Endometrium (tissue), 2 donors: ENCODE measurements around the gene MAPKAP1.
"Not testable (repeated sequence)": the region's sequence is repeated elsewhere in the genome, so short reads cannot be mapped to it uniquely, and the experiment has no call there.

Experiments used
- FAIRE-seq: peaks from 2 replicates; lab custom pipeline; 2012; peaks lifted over from hg19 to GRCh38; lab: Jason Lieb, UNC
- donor health status: control.
- donor health status: control.

Gene MAPKAP1

DNA sequence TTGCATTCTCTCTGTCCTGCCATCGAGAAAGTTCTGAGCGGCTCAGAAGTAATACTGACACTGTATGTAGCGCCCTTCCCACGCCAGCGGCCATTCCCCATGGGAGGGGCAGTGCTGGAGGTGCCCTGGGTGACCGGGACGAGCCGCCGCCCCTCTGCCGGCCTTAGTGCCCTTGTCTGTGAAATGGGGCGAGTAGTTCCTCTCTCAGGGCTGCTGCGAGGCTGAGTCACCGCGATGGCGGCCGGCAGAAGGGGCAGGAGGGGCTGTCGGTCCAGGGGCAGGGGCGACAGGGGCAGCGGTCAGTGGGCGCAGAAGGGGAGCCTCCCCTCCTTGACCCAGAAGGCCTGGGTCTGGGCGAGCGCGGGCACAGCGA, 296.5 kb downstream of the MAPKAP1 start:
- FAIRE-seq: no peak

DNA sequence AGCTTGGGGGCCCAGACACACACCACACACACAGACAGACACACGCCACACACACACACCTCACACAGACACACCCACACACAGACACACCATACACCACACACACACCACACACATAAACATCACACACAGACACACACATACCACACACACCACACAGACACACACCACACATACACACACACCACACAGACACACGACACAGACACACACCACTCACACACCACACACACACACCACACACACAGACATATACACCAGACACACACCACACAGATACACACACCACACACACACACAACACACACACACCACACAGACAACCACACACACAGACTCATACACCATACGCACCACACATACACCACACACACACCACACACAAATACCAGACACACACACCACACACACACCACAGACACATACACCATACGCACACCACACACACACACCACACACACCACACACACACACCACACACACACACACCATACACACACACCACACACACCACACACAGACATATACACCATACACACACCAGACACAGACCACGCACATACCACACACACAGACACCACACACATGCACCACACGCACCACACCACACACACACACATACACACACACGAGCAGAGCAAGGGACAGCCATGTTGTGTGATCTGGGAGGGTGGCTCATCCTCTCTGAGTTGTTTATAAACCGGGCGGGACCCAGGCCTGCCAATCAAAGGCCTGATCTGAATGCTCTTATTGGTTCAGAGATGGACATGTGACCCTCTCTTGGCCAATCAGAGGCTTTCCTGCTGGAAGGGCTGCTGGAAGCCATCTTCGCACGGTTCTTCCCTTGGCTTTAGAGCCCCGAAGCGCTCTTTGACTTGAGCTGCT, 297.1 kb downstream of the MAPKAP1 start:
- no peak for FAIRE-seq

GRCh38 chr9:125409217-125409636, 297.8 kb downstream of the MAPKAP1 start:
- FAIRE-seq: no peak

DNA sequence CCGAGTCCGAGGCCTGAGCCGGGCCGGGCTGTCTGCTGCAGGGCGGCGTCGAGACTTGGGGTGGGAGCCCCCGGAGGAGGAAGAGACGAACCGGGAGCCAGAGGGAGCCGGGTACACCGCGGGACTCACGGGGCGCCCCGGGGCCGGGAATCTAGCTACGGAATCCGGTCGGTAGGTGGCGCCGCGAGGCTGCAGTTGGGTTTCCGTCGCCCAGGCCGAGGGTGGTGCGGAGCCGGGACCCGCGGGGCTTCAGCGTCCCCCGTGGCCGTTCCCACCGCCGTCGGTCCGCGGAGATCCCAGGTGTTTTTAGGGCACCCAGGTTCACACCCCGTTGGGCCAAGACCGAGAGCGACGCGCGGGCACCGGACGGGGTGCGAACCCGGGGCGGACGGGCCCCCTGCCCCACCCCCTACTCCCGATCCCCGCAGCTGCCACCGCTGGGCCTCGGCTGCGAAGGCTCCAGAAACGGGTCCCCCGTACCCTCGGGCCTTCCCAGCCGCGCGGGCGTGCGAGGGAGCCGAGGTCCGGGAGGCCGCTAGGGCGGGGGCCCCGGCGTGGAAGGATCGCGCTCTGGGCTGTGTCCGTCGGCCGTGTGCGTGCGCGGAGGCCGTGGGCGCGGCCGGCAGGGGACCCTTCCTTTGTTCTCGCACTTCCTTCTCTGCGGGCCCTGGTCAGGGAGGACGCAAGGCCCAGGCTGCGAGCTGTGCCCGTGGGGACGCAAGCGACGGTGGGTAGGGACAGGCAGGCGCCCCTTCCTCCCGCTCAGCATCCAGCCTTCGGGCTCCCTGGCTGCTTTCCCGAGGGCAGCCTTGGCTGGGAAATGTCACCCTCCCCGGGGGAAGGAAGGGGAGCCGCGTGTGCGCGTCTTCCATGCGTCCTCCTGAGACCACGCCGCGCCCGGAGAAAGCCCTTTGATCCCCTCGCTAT, 298.8 kb downstream of the MAPKAP1 start:
- FAIRE-seq: no peak

DNA sequence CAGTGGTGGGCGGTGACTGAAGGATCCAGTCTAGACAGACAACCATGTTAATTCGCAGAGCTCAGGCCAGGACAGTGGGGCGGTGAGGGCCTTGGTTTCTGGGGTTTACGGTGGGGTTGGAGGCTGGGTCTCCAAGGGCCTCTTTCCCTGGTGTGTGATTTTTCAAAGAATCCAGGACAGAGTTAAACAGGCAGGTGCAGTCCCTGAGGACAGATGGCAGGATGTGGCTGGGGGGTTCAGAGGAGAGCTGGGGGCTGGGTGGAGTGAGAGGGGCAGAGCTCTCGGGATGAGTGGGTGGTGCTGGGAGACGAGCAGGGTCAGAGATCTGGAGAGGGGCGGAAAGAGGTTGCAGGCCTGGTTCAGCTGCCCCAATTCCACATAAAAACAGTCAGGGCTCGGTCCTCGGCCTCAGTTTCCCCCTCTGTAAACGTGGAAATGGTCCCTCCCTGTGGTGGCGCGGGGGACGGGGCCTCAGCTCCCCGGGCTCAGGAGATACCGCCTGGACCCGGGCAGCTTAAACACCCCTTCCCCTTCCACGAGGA, 299.5 kb downstream of the MAPKAP1 start:
- FAIRE-seq: no peak

- FAIRE-seq: no peak
Measured at GRCh38 chr9:125406810-125407087, 300.3 kb downstream of the MAPKAP1 start.

DNA sequence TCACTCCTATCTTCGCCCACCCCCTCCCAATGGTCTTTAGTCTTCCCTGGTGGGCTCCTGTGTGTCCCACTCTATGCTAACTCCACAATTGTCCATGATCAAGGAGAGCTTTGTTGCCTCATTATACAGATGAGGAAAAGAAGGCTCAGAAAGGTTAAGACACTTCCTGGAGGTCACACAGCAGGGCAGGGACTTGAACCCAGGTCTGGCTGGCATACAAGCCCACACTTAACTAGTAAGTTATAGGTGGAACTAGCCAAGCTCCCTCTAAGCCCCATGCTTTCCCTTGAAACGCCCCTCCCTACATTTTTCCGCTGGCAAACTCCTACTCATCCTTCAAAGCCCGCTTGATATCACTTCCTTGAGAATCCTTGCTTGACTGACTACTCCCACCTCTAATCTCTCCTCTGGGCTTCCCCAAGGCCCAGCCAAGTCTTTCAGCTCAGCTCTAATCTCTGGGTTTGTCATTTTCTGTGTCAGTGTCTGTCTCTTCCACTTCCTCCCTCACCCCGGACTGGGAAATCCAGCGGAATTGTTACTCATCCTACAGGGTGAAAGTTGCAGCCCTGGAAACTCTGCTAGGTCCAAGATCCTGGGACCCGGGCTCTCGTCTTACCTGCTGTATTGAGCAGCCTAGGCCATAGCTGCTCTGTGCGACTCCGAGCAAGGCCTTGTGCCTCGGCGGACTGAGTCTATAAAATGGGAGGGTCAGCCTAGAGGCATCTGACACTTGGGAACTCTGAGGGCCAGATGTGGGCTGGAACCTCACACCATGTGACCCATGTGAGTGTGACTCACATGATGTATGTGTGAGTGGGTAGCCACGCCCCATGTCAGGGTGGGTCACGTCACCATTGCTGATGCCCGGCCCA, 300.8 kb downstream of the MAPKAP1 start:
- FAIRE-seq: no peak

GRCh38 chr9:125404733-125405132, 302.3 kb downstream of the MAPKAP1 start:
- FAIRE-seq: no peak

DNA sequence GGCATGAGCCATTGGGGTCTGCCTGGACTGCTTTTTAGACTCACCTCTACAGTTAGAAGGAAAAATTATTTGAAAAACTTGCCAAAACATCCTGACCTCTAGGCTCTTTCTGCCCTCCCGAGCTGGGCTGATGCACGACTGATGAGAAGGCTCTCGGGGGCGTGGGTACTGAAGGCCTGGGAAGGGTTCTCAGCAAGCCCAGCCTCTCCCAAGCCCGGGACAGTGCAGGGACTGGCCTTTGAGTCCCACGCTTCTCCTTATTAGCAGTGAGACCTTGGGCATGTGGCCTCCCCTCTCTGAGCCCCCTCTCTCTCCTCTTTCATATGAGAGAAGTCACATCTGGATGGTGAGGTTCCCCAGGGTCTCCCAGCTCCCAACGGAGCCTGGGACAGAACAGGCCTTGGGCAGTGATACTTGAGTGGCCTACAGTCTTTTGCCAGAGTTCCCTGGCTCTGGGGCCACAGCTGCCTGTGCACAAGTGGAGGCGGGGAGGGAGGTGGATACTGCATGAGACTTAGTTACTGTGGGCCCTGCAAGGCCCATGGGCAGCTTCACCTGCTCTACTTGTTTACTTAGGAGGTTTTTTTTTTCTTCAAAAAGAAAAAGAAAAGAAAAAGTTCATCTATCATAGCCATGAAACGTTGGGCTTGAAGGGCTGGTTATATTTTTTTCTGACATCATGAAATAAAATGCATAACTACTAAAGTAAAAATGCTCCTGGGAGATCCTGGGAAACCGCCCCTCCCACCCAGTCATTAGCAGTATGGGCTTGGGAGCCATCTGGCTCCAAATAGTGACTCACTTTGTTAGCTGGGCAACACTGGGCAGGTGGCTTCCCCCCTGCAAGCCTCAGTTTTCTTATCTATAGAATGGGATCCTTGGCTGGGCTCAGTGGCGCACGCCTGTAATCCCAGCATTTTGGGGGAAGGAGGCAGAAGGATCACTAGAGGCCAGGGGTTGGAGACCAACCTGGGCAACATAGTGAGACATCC, 306.0 kb downstream of the MAPKAP1 start:
- no peak for FAIRE-seq

DNA sequence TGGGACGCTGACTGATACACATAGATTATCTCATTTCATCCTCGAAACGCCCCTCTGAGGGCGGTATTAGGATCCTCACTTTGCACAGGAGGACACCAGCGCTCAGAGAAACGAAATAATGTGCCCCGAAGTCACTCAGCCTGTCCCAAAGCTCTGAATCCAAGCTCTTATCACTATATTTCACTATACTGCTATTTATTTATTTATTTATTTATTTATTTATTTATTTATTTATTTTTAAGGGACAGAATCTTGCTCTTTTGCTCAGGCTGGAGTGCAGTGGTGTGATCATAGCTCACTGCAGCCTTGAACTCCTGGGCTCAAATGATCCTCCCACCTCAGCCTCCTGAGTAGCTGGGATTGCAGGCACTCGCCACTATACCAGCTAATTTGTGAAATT, 306.8 kb downstream of the MAPKAP1 start:
- not testable (repeated sequence) for FAIRE-seq

- FAIRE-seq: no peak
Measured at GRCh38 chr9:125399666-125400065, 307.3 kb downstream of the MAPKAP1 start.

GRCh38 chr9:125399165-125399564, 307.8 kb downstream of the MAPKAP1 start:
- no peak for FAIRE-seq

DNA sequence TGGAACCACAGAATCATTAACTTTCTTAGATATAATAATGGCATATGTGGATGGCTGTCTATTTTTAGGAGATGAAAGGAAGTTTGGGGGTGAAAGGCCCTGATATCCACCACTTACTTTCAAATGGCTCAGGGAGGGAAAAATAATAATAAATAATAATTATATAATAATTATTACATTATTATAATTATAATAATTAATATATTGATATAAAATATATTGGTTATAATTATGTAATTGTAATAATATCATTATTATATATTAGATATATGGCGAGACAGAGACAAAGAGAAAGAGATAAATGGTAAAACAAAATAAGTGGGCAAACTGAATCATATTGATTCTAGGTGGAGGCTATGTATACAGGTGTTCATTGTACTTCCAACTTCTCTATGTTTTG, 308.8 kb downstream of the MAPKAP1 start:
- no peak for FAIRE-seq

GRCh38 chr9:125397736-125398135, 309.3 kb downstream of the MAPKAP1 start:
- no peak for FAIRE-seq

- FAIRE-seq: no peak
Measured at GRCh38 chr9:125396799-125397198, 310.2 kb downstream of the MAPKAP1 start.

DNA sequence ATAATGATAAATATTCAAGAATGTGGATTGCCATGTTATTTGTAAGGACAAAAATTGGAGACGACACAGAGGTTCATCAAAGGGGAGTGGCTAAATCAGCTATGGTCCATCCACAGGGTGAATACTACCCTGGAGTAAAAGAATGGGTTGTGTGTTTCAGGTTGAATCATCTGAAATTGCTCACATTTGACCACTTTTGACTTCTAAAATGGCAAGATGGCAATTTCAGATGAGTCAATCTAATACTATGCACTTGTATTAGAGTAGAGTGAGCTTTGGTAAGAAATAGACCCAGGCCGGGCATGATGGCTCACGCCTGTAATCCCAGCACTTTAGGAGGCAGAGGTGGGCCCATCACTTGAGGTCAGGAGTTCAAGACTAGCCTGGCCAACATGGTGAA, 313.6 kb downstream of the MAPKAP1 start:
- no peak for FAIRE-seq

DNA sequence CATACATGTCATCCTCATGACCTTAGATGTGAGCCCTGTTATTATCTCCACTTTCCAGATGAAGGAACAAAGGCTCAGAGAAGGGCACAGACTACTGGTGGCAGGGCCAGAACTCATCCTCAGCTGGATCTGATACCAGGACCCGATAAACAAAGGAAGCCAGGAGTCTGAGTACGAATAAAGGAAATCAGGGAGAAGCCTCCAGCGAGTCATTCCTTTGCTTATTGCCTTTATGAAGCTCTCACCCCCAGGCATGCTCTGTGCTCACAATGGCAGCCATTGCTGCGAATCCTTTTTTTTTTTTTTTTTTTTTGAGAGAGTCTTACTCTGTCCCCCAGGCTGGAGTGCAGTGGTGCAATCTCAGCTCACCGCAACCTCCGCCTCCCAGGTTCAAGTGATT, 315.3 kb downstream of the MAPKAP1 start:
- FAIRE-seq: no peak

DNA sequence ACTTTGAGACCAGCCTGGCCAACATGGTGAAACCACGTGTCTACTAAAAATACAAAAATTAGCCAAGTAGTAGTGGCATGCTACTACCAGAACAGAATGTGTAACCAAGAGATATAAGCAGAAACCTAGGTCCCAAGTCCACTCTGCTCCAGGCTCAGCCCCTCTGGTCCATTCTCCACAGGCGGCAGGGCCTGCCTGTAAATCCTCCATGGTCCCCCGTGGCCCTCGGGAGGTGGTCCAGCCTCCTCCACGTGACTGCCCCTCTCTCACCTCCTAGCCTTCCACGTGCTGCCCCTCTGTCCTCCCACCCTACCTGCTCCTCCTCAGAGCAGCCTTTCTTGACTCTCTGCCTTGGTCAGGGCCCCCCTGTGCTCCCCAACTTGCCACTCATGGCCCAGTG, 318.0 kb downstream of the MAPKAP1 start:
- FAIRE-seq: no peak

DNA sequence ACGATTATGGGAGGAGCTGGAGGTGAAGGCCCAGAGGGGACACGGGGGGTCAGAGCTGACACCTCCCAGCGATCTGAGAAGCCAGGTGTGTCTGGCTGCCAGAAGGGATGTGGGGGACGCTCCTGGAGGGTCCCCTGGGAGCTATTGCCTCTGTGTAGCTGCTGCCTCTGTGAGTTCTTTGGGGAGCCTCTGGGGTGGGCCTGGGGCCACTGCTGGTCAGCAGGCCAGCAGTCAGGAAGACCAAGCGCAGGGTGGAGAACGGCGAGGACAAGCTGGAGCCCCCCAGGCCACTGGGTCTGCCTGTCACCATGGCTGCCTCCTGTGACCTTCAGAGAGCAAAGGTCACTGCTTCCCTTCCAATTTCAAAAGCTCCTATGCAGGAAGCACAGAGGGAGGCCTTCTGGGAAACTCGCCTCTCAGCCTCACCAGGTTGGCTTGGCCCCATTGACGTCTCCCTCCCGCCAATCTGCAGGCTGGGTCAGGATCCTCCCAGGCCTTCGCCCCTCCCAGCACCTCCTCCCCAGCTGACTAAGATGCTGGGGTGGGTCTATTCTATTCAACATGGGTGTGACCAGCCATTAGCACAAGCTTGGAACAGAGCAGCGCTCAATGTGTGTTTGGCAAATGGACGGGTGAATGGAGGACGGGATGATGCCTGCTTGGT, 319.0 kb downstream of the MAPKAP1 start:
- no peak for FAIRE-seq
